ENCODE data around the gene SHANK1. TPM values are rescaled to one million over a fixed set of nuclear protein-coding genes. Genes with fewer than 3 reads are reported as not detected.

Gene SHANK1
- total and polyA plus RNA-seq, 2 donors (not counting 3 experiments of a cell fraction or from before 2014, with no cell fraction given): 0.66 to 1.9 TPM

GRCh38 chr19:50663482-50663790, 56.2 kb downstream of the SHANK1 start:
- TF ChIP-seq MAX (IDR thresholded peaks at IDR 0.05; ENCODE audit: insufficient read depth, insufficient read length) (no peak), CTCF (IDR thresholded peaks at IDR 0.05; ENCODE audit: extremely low read depth in 1 of 2, insufficient read depth in 1 of 2, low read depth in 1 of 2, low read length in 2 of 2) (peak in 1 of 2 donors; percentile 20)
- DNase-seq (ENCODE audit: low read depth, low spot score): no peak
- no peaks in the 10 kb centered on the region for H4K20me1 ChIP-seq (replicated peaks; ENCODE audit: control insufficient read depth, extremely low read depth, insufficient read depth, low read length)
- no peaks in the 10 kb centered on the region for H3K9me3 ChIP-seq (replicated peaks; ENCODE audit: control insufficient read depth, insufficient read depth, low read length)
- FAIRE-seq: no peak
- peaks cover 7% of the 10 kb centered on the region for H3K4me1 ChIP-seq (ENCODE audit: control insufficient read depth, extremely low read depth, insufficient read depth, low read length)
- H3K4me3 ChIP-seq (replicated peaks in 1 of 3; ENCODE audit: insufficient read depth in 1 of 3, low read depth in 1 of 3, low read length in 3 of 3): no peak overlapping the region
- H3K27ac ChIP-seq (ENCODE audit: insufficient read depth, low read depth, low read length): no peak overlapping the region
- no TSS peak for BruUV-seq (replicated peaks)
- H3K9ac ChIP-seq (replicated peaks; ENCODE audit: extremely low read depth, insufficient read depth, low read length): no peak overlapping the region
- H3K9me1 ChIP-seq (replicated peaks; ENCODE audit: control insufficient read depth, extremely low read depth, insufficient read depth, low read length): no peaks in the 10 kb centered on the region
- dilution Hi-C loops (cut with MboI; ENCODE audit: extremely low pct_ligation_motif_present, low sequenced_read_pairs): no loop called here
- H3K27me3 ChIP-seq (ENCODE audit: control insufficient read depth in 2 of 2, insufficient read depth in 2 of 2, low read length in 2 of 2): peaks cover 9 to 27% of the 10 kb centered on the region in 2 experiments
- intact Hi-C loops (cut with micrococcal nuclease): no loop called here
- H3K79me2 ChIP-seq (ENCODE audit: control insufficient read depth, insufficient read depth, low read length): no peaks in the 10 kb centered on the region
- CTCF ChIA-PET: no interaction called here
- H2AFZ ChIP-seq (ENCODE audit: low read depth, low read length): no peak overlapping the region
- H3K4me2 ChIP-seq (ENCODE audit: insufficient read depth, low read length): no peak overlapping the region
- POLR2A ChIA-PET: no interaction called here
- no peaks in the 10 kb centered on the region for H3K36me3 ChIP-seq (ENCODE audit: control insufficient read depth in 2 of 2, extremely low read depth in 1 of 2, insufficient read depth in 2 of 2, low read length in 2 of 2)

- Histone ChIP-seq H4K20me1 (replicated peaks; ENCODE audit: control insufficient read depth, extremely low read depth, insufficient read depth, low read length) (no peaks in the 10 kb centered on the region), H3K9me1 (replicated peaks; ENCODE audit: control insufficient read depth, extremely low read depth, insufficient read depth, low read length) (no peaks in the 10 kb centered on the region), H3K27ac (ENCODE audit: insufficient read depth, low read depth, low read length) (no peak overlapping the region), H2AFZ (ENCODE audit: low read depth, low read length) (no peak overlapping the region), H3K79me2 (ENCODE audit: control insufficient read depth, insufficient read depth, low read length) (no peaks in the 10 kb centered on the region), H3K9me3 (replicated peaks; ENCODE audit: control insufficient read depth, insufficient read depth, low read length) (no peaks in the 10 kb centered on the region), H3K9ac (replicated peaks; ENCODE audit: extremely low read depth, insufficient read depth, low read length) (no peak overlapping the region), H3K4me1 (ENCODE audit: control insufficient read depth, extremely low read depth, insufficient read depth, low read length) (peaks cover 8% of the 10 kb centered on the region), H3K4me3 (replicated peaks in 1 of 3; ENCODE audit: insufficient read depth in 1 of 3, low read depth in 1 of 3, low read length in 3 of 3) (no peak overlapping the region), H3K36me3 (ENCODE audit: control insufficient read depth in 2 of 2, extremely low read depth in 1 of 2, insufficient read depth in 2 of 2, low read length in 2 of 2) (no peaks in the 10 kb centered on the region), H3K4me2 (ENCODE audit: insufficient read depth, low read length) (no peak overlapping the region), H3K27me3 (ENCODE audit: control insufficient read depth in 2 of 2, insufficient read depth in 2 of 2, low read length in 2 of 2) (peaks cover 8 to 22% of the 10 kb centered on the region in 2 experiments)
- TF ChIP-seq MYC (IDR thresholded peaks at IDR 0.05; ENCODE audit: low read depth, low read length) (no peak), POLR2A (IDR thresholded peaks at IDR 0.05; ENCODE audit: low read depth, low read length) (no peak), MAX (IDR thresholded peaks at IDR 0.05; ENCODE audit: insufficient read depth, insufficient read length) (no peak), EZH2 (IDR thresholded peaks at IDR 0.05; ENCODE audit: borderline replicate concordance, low read depth, low read length, severe bottlenecking) (no peak), JUN (IDR thresholded peaks at IDR 0.05; ENCODE audit: borderline replicate concordance, insufficient read depth, insufficient read length, low read depth) (no peak), POLR2AphosphoS5 (IDR thresholded peaks at IDR 0.05; ENCODE audit: insufficient read depth, low read depth, low read length) (no peak), GATA2 (IDR thresholded peaks at IDR 0.05; ENCODE audit: insufficient read depth, insufficient read length, low read depth, low read length) (no peak), FOS (IDR thresholded peaks at IDR 0.05; ENCODE audit: borderline replicate concordance, insufficient read depth, low read length) (no peak), CTCF (IDR thresholded peaks at IDR 0.05; ENCODE audit: extremely low read depth in 1 of 2, insufficient read depth in 1 of 2, low read depth in 1 of 2, low read length in 2 of 2) (no peak)
- dilution Hi-C loops (cut with MboI; ENCODE audit: extremely low pct_ligation_motif_present, low sequenced_read_pairs): no loop called here
- intact Hi-C loops (cut with micrococcal nuclease): no loop called here
- CTCF ChIA-PET: no interaction called here
- POLR2A ChIA-PET: no interaction called here
- DNase-seq (ENCODE audit: low read depth, low spot score): no peak
- FAIRE-seq: no peak
- no TSS peak for BruUV-seq (replicated peaks)
Measured at GRCh38 chr19:50662651-50663481, 56.7 kb downstream of the SHANK1 start.

Measured in endothelial cell of umbilical vein (primary cell).